Ishikawa (cell line): Measurements from ENCODE around the gene LSAMP.

Experiments used
- EP300 ChIP-seq: IDR thresholded peaks from 2 replicates; pipeline ENCODE4 v1.6.1; 2012; ENCODE audit warnings: borderline replicate concordance
- FOXM1 ChIP-seq: IDR thresholded peaks from 2 replicates; pipeline ENCODE4 v1.6.1; 2012; ENCODE audit warnings: low read depth, borderline replicate concordance
- NFIC ChIP-seq: IDR thresholded peaks from 2 replicates; pipeline ENCODE4 v1.6.1; 2012
- RAD21 ChIP-seq: IDR thresholded peaks from 2 replicates; pipeline ENCODE4 v1.6.1; 2012; ENCODE audit warnings: low read depth
- TAF1 ChIP-seq: IDR thresholded peaks from 2 replicates; pipeline ENCODE4 v1.6.1; 2012; ENCODE audit warnings: low read depth, mild to moderate bottlenecking
- TF ChIP-seq, protein P1 (sequence below): IDR thresholded peaks from 2 replicates; pipeline ENCODE4 v1.6.1; 2012
- TF ChIP-seq, protein P2 (sequence below): IDR thresholded peaks from 2 replicates; pipeline ENCODE4 v1.6.1; 2012
- TF ChIP-seq, protein P3 (sequence below): IDR thresholded peaks from 2 replicates; pipeline ENCODE4 v1.6.1; 2012; ENCODE audit warnings: low read depth, mild to moderate bottlenecking

DNA sequence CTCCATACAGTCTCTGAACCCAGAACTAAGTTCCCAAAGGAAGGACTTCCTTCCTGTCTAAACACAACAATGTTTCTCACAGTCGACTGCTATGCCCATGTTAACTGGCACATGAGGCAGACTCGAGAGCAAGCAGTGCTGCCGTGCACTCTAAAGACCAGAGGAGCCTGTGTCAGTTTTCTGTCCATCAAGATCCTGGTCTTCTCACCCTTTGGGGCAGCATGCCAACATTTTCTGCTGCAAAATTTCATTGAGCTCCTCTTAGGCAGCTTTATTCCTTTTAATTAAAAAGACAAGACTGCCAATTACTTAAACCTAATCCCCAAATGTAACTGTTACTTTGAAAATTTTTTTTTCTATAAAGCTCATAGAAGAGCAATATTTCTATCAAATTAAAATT, 616.9 kb downstream of the LSAMP start:
- no peak for TF ChIP-seq RAD21
- TF ChIP-seq, protein P1, sequence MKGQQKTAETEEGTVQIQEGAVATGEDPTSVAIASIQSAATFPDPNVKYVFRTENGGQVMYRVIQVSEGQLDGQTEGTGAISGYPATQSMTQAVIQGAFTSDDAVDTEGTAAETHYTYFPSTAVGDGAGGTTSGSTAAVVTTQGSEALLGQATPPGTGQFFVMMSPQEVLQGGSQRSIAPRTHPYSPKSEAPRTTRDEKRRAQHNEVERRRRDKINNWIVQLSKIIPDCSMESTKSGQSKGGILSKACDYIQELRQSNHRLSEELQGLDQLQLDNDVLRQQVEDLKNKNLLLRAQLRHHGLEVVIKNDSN = no peak
- no peak for TF ChIP-seq EP300
- TF ChIP-seq FOXM1 = no peak
- no peak for TF ChIP-seq TAF1
- TF ChIP-seq, protein P2, sequence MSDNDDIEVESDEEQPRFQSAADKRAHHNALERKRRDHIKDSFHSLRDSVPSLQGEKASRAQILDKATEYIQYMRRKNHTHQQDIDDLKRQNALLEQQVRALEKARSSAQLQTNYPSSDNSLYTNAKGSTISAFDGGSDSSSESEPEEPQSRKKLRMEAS = no peak
- no peak for TF ChIP-seq NFIC
- TF ChIP-seq, protein P3, sequence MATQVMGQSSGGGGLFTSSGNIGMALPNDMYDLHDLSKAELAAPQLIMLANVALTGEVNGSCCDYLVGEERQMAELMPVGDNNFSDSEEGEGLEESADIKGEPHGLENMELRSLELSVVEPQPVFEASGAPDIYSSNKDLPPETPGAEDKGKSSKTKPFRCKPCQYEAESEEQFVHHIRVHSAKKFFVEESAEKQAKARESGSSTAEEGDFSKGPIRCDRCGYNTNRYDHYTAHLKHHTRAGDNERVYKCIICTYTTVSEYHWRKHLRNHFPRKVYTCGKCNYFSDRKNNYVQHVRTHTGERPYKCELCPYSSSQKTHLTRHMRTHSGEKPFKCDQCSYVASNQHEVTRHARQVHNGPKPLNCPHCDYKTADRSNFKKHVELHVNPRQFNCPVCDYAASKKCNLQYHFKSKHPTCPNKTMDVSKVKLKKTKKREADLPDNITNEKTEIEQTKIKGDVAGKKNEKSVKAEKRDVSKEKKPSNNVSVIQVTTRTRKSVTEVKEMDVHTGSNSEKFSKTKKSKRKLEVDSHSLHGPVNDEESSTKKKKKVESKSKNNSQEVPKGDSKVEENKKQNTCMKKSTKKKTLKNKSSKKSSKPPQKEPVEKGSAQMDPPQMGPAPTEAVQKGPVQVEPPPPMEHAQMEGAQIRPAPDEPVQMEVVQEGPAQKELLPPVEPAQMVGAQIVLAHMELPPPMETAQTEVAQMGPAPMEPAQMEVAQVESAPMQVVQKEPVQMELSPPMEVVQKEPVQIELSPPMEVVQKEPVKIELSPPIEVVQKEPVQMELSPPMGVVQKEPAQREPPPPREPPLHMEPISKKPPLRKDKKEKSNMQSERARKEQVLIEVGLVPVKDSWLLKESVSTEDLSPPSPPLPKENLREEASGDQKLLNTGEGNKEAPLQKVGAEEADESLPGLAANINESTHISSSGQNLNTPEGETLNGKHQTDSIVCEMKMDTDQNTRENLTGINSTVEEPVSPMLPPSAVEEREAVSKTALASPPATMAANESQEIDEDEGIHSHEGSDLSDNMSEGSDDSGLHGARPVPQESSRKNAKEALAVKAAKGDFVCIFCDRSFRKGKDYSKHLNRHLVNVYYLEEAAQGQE = no peak
